Choroid plexus epithelial cell (primary cell): Measurements from ENCODE around the gene MKKS.

Source experiments
- DNase-seq: peaks from one replicate; pipeline ENCODE4 v3.0.0-alpha.2; 2010; ENCODE audit warnings: low read depth
- H3K4me3 ChIP-seq: 2 replicates; pipeline ENCODE4 v1.5.1; 2011; ENCODE audit warnings: low read depth, mild to moderate bottlenecking, control low read depth, low read length, moderate library complexity
- CTCF ChIP-seq: conservative IDR thresholded peaks from 2 replicates; pipeline ENCODE4 v1.5.1; 2011; ENCODE audit warnings: low read depth, mild to moderate bottlenecking, control low read depth, inconsistent platforms, low read length, moderate library complexity

Gene MKKS

DNA sequence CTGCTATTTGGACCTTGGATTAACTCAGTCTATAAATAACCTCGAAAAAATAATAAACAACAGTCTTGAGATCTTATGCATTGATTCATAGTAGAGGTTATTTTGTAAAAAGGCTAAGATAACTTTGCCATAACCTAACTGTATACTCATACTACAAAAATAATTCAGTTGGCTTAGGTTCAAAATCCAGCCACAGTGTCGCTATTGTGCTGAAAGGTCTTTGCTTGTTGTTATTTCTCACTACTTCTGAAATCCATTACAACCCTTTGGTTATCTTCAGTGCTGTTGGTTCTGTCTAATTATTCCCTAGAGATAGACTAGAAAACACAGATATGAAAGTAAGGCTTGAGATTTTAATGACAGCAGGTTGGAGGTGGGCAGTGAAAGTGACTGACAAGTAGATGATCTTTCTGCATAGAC lies 74.4 kb downstream of the MKKS start:
- no peak overlapping the region for H3K4me3 ChIP-seq
- TF ChIP-seq CTCF = no peak
- peak; percentile 61 for DNase-seq

DNA sequence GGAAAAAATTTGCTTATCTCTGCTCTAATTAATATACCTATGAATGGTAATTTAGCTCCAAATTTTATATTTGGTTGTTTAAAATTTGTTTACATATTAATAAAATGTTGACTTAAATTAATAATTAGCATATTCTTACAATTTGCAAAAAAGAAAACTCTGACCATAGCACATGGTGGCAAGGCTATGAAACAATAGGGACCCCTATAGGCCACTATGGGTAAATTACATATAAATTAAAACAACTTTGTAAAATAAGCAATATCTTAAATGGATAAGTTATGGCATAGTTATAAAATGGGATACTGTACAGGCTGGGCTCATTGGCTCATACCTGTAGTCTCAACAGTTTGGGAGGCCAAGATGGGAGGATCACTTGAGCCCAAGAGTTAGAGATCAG lies 76.0 kb downstream of the MKKS start:
- DNase-seq = peak; percentile 54
- peak; percentile 64 for TF ChIP-seq CTCF
- no peak overlapping the region for H3K4me3 ChIP-seq

DNA sequence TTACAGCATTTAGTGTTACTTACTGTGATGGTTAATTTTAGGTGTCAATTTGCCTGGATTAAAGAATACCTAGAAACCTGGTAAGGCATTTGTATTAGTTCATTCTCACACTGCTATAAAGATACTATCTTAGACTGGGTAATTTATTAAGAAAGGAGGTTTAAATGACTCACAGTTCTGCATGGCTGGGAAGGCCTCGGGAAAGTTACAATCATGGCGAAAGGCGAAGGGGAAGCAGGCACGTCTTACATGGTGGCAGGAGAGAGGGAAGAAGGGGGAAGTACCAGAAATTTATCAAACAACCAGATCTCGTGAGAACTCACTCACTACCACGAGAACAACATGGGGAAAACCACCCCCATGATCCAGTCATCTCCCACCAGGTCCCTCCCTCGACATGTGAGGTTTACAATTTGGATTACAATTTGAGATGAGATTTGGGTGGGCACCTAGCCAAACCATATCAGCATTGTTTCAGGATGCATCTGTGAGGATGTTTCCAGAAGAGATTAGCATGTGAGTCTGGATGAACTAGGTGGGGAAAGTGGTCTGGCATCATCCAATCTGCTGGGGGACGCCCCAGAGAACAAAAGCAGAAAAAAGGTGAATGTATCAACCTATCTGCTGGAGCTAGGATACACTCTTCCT lies 76.8 kb downstream of the MKKS start:
- DNase-seq = no peak
- TF ChIP-seq CTCF = no peak

GRCh38 chr20:10356628-10357027 lies 77.4 kb downstream of the MKKS start:
- DNase-seq = no peak
- no peak for TF ChIP-seq CTCF
- no peak overlapping the region for H3K4me3 ChIP-seq

More for the DNA sequence above, 76.8 kb downstream of the MKKS start:
- H3K4me3 ChIP-seq = no peak overlapping the region

DNA sequence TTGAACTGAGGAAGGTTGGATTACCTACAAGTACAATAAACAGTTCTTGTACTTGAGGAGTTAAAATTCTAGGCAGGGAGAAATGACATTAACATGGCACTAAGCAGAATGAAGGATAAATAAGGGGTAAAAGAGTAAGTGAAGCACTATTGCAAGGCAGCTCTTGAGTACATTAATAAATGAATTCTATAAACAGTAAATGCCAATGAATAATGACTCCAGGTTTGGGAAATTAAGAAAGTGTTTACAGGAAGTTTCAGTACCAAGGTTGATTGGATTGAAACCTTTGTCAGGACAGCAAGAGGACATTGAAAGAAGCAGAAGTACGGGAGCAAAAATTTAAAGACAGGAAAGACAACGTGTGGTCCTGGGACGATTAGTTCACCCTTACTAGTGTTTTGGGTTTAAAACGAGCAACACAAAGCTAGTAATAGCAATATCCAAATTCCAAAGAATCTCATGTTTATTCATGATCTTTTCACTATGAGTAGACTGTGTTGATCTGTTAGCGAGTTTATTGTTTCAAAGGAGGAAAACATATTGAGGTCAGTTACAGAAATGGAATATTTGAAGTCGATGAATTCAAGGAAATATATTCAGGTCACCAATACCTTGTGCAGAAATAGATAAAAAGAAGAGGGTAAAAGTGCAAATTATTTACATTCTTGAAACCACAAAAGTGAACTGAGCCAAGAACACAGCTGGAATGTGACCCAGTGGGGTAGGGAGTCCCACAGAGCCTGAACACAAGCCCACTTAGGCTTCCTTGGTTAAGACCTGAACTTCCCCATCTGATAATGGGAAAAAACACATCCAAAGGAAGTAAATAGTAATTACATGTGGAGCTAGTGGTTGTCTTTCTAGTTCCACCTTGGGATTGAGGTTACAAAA lies 80.8 kb downstream of the MKKS start:
- H3K4me3 ChIP-seq = no peak overlapping the region
- TF ChIP-seq CTCF = no peak
- peak; percentile 87 for DNase-seq
